NCI-H446 (cell line): ENCODE results near the gene PLA2G2D.

Source experiments
- DNase-seq, 2 experiments: peaks; one replicate each; lab custom pipeline; 2025; lab: John Stamatoyannopoulos, UW

PLA2G2D gene

DNA sequence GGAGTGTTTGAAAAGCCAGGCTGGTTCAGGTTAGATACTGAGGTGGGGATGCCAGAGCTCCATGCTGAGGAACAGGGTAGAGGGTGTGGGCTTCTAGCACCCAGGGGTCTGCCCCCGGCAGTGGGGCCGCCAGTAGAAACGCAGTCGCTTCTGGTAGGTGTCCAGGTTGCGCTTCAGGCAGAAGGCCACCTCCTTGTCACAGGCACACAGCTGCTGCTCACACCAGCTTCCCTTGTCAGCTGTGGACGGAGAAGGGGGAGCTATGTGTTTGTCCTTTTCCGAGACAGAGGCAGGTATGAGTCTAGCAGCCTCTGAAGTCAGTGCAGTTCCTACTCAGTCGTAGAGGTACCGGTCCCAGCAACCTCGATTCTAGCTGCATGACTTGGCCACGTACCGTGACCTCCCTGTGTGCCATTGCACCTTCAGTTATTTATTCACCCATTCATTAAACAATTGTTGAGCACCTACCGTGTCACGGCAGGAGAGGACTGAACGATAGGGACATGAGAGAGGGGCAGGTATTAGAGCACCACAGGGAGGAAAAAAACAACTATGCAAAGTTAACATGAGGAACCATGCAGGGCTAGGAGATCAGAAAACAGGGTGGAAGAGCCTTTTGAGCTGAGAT, 5.2 kb downstream of the PLA2G2D start:
- DNase-seq = no peak

DNA sequence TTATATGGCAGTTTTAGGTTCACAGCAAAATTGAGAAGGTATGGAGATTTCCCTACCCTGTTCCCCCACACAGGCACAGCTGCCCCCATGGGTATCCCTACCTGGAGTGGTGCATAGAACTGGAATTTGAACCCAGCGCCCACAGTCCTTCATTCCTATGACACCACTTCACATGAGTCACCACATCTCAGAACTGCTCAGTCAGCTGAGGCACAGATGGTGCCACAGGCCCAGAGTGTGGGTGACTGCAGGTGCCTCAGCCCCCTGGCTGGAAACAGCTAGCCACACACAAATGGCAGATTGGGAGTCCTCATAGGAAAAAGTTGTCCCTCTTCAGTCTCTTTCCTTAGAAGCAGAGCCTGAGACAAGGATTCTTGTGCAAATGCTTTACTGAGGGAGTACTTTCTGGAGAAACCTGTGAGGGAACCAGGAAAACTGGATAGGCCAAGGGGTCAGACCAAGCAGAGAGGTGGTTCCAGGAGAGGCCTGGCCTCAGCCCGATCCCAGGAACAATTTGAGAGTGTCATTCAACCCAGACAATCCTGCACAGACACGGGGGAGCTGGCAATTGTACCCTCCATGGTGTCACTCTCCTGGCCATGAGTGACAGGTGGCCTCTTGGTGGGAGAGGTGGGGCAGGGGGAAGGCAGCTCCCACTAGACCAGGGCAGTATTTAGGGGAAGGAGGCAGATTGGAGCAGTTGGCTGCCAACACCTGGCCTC, 6.9 kb downstream of the PLA2G2D start:
- DNase-seq = no peak

DNA sequence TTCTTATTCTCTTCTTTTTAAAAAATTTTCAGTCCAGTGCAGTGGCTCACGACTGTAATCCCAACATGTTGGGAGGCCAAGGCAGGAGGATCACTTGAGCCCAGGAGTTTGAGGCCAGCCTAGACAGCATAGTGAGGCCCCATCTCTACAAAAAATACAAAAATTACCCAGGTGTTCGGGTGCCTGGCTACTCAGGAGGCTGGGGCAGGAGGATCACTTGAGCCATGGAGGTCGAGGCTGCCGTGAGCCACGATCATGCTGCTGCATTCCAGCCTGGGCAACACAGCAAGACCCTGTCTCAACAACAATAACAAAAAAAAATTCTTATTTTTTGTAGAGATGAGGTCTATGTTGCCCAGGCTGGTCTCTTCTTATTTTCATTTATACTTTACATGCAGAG, 7.9 kb downstream of the PLA2G2D start:
- DNase-seq = no peak

DNA sequence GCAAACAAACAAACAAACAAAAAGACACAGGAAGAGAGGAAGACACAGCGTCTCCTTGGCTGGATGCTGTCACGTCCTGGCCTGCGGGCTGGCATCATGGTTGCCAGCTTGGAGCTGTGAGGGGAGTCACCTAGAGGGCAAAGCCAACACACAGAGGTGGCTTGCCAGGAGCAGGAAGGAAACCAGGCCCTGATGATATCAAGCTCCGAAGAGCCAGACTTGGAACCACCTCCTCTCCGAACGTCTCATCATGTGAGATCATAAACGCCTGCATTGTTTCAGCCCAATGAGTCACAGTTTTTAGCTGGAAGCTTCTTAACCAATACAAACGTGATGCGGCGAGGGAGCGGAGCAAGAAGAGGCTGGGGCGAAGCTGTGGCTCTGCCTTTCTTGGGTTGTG, 8.7 kb downstream of the PLA2G2D start:
- DNase-seq = no peak

DNA sequence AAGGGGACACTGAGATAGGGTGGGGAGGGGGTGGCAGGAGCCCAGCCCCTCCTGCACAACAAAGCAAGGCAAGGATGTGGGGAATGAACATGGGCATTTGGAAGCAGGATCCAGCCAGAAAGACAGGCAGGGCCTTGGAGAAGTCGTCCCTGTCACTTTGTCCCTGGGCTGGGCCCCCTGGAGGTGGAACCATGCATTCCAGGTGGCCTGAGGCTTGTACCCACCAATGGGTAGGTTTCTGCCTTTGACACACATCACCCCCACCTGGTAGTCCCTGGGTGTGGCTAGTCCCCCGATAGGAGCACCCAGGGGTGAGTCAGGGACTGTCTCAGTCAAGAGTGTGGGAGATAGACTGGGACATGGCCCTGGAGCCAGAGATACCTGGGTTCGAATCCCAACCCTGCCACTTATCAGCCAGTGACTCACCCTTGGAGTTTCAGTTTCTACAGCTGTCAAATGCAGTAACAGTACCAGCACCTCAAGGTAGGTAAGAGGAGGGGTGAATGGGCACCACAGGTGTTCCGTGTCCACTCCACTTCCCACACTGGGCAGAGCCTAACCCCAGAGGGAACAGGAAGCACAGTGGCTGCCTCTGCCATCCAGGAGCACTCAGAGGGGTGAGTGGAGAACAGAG, 10.0 kb downstream of the PLA2G2D start:
- no peak for DNase-seq

DNA sequence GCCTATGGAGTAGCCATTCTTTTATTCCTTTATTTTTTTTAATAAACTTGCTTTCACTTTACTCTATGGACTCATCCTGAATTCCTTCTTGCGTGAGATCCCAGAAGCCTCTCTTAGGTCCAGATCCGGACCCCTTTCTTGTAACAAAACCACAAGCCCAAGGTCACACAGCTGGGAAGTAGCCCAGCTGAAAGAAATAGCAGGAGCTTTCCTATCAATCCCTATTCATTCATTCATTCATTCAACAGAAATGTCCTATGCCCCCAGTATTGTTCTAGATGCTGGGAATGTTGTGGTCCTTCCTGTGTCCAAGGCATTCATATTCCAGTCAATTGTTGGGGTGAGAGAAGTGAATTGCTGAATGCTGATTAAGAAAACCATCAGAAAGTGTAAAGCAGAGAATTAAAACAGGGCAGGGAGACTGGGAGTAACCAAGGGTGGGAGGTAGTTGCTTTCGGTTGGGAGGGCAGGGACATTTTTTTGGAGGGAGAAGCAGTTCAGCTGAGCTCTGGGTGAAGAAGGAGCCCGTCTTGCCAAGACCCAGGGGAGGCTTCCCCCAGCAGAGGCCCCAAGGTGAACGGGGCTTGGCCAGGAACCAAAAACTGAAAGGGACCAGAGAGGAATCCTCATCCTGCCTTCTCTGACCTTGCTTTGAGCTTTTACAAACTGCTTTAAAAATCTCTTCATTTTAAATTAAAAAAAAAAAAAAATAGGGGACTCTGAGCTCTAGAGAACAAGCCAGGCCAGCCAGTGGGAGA, 10.8 kb downstream of the PLA2G2D start:
- no peak for DNase-seq

DNA sequence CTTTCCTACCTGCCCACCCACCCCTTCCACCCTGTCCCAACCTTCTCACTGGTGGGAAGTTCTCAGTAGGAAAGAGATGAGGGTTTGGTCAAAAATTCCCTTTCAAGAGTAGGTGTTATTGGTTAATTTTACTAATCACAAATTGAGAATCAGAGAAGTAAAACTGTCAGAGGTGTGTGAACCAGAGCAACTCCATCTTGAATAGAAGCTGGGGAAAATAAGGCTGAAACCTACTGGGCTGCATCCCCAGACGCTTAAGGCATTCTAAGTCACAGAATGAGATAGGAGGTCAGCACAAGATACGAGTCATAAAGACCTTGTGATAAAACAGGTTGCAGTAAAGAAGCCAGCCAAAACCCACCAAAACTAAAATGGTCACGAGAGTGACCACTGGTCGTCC, 11.5 kb downstream of the PLA2G2D start:
- DNase-seq = no peak

DNA sequence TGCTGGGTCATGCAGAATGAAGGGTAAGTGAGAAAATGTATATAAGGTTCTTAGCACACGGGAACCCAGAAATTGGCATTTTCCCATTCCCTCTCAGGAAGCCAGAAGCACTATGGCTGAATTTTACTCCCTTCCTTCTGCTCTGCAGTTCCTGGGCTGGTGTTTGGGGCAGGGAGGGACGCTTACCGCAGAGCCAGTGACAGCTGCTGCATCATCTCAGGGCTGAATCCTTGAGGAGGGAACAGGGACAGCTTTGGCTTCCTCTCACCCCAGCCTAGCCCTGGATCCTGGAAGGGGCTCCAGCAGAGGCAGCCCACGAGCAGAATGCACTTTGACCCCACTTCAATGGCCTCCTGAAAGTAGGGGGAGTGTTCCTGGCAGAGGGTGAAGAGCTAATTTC, 12.0 kb downstream of the PLA2G2D start:
- no peak for DNase-seq

DNA sequence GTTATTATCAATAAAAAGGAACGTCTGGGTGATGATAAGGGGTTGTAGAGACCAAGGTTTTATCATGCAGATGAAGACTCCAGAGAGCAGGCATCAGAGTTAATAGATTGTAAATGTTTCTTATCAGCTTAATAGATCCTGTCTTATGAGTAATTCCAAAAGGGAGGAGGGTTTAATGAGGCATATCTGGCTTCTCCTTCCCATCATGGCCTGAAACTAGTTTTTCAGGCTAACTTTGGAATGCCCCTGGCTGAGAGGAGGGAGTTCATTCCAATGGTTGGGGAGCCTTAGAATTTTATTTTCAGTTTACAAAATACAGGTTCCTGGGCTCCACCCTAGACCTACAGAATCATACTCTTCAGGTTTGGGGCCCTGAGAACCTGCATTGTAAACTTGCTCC, 13.5 kb downstream of the PLA2G2D start:
- DNase-seq = no peak

DNA sequence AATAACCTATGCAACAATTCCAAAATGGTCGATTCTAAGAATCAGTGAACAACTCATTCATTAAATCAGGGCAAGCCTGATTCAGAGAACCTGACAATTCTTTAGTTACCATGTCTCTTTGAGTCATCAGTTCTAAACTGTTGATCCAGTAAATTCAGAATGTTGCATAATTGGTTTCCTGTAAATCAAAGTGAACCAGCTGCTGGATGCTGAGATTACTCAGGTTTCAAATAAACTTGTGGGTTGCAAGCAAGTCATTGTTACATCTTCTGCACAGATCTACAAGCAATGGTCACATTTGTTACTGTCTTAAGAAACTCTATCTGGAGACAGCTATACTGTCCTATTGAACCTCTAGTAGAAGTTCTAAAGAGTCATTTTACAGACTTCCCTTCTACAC, 16.5 kb downstream of the PLA2G2D start:
- no peak for DNase-seq

DNA sequence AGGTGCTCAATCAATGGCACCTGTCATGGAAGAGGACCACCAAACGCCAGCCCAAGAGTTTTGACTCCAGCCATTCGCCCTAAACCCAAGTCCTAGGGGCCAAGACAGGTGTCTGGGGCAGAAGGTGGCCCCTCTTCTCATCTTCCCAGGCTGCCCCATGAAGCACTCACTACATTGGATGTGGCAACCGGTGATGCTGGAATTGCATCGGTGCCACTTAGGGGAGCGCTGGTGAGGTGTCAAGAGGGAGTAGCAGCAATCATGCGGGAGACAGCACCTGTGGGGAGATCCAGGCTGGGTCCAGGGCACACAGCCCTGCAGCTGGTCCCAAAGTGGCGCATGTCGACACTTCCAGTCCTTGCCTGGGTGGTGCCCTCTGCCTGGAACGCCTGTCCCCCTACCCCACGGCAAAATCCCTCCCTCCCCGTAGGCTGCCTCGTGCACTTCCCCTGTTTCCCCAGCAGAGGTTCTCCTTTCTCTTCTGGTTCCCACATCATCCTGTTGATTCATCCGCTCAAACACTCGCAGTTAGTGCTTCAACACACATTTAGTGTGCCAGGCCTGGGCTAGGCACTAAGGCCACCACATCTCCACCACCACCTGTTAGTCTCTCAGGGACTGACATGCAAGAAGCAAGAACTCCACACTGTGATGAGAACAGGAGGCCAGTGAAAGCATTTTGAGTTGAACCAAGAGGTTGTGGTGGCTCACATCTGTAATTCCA, 18.5 kb downstream of the PLA2G2D start:
- peak in 1 of 2 experiments; percentile 21 for DNase-seq

DNA sequence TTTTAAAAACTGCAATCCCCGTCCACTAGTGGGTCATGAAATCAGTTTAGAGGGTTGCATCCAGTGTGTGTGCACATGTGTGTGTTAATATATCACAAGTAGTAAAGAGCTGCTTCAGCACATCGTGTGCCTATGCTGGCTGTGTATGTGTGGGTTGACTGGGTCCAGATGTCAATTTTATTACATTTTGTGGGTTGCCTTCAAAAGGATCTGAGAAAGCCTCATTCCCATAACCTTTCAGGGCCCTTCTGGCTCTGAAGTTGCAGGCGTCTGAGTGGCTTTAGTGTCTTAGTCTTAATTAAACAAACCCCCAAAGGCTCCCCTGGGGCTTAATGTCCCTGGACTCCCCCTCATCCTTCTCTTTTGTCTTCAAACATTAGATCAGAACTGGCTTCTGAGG, 19.8 kb downstream of the PLA2G2D start:
- no peak for DNase-seq

DNA sequence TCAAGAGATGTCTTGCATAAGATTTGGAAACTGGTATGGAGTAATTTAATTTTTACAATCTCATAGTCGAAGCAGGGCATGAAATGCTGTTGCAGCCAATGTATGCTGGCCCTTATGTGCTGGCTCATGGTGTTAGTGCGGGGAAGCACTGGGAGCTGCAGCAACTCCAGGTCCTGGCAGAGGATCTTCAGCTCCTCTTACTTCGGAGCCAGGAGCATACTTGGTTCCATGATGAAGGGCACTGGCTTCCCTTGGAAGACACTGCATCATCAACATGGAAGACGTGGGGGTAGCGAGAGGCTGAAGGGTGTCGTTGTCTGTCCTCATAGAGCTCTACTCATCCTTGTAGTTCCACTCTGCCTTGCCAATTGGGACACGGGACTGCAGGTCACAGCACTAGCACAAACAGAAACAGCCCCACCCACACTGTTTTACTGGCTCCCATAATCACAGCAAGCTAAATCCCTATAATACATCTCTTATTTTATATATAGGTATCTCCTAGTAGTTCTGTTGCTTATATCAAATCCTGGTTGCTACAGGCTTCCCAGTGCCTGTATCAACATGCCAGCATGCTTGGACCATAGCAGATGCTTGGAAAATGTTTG, 22.4 kb downstream of the PLA2G2D start:
- DNase-seq = no peak

DNA sequence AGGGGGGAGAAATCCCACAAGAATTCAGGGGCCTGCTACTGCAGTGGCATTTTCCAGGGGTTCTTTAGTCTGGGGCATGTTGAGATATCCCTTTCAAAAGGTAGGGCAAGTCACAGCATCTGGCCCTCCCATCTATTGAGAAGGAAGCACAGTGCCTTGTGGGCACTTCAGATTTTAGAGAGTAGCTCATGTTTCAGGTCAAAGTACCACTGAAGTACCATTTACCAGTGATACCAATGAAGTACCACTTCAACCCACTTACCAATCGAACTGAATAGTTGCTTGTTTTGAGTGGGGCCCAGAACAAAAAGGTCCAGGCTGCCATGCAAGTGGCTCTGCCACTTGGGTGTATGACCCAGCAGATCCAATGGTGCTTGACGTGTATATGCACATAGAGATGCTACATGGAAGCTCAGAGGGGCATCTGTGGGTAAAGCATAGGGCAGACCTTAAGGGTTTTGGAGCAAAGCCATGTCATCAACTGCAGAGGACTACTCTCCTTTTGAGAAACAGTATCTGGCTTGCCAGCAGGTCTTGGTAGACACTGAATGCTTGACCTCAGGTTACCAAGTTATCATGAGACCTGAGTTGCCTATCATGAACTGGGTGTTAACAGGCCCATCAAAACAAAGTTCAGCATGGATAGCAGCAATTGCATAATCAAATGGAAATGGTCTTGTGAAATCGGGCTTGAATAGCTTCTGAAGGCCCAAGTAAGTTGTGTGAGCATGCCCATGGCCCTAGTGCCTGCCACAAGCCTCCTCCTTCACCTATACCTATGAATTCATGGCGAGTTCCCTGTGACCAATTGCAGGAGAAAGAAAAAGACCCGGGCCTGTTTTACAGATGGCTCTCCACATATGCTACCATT, 23.5 kb downstream of the PLA2G2D start:
- no peak for DNase-seq

DNA sequence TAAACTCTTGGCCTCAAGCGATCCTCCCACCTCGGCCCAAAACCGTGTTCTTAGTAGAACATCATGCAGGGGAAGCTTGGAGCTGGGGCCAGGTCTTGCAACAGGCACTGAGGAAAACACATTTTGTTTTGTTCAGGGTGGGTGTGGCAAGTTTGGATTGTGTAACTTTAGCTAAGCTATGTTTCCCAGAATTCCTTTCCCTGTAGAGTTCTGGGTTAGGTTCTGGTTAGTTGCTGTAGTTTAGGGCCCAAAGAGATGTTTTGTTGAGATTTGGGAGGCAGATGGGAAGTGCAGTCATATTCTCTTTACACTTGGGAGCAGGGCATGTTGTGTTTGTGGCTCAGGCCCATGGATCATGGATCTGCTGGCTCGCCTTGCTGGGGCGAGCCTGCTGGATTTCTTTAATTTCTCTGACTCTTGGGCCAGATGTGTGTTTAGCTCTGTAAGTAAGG, 25.4 kb downstream of the PLA2G2D start:
- no peak for DNase-seq

DNA sequence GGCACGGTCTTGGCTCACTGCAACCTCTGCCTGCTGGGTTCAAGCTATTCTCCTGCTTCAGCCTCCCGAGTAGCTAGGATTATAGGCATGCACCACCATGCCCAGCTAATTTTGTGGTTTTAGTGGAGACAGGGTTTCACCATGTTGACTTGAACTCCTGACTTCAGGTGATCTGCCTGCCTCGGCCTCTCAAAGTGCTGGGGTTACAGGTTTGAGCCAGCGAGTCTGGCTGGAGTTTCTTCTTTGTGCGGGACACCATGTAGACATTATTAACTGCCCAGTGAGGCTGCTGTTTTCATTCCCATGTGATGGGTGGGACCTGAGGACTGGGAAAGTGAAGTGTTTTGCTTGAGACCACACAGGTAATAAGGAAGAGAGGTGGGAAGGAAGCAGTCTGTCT, 26.0 kb downstream of the PLA2G2D start:
- DNase-seq = no peak

DNA sequence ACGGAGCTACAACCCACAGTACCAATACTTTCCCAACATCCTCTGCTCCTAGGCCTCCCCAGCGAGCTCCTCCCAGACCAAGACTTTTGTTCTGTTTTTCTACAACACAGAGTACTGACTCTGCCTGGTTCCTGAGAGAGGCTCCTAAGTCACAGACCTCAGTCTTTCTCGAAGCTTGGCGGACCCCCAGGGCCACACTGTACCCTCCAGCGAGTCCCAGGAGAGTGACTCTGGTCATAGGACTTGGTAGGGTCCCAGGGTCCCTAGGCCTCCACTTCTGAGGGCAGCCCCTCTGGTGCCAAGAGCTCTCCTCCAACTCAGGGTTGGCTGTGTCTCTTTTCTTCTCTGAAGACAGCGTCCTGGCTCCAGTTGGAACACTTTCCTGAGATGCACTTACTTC, 28.7 kb downstream of the PLA2G2D start:
- DNase-seq = no peak

DNA sequence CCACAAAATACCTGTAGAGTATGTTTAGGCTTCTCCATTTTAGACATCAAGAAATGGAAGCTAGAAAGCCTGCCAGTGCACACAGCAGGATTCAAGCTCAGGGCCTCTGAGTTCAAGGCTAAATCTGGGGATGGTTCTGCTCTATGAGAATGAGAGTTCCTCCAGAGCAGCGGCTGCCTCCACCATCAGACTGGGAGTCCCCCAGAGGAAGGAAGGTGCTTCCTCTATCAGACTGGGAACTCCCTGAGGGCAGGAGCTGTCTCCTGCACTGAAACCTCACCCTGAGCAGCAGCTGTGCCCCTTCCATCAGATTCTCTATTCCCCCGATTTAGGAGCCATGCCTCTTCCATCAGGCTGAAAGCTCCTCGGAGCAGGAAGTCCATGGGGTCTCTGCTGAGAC, 29.2 kb downstream of the PLA2G2D start:
- DNase-seq = no peak

DNA sequence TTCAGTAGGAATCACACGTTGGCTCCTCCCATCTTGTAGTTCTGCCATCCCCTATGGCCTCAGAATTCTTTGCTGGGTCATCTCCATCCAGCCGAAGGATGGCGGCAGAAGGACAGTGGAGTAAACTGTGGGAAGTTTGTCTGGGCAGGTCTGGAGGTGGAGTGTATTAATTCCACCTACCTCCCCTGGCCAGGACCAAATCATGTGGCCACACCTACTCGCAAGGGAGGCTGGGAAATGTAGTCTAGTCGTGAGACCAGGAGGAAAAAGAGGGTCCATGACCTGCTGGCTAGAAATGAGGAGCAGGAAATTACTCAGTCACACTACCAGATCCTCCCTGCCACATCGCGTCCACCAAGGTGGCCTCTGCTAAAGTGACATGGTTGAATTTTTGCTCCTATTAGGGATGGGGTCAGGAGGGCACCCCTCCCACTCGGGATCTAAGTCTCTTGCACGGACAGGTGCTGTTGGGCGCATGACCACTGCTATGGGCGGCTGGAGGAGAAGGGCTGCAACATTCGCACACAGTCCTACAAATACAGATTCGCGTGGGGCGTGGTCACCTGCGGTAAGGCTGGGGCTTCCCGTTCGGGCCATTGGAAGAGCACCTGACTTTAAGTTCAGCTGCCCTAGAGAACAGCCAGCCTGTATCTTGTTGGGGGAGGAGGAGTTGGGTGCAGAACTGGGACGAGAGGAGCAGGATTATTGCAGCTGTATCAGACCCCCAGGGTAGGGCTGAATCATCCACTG, 29.8 kb downstream of the PLA2G2D start:
- DNase-seq = no peak

DNA sequence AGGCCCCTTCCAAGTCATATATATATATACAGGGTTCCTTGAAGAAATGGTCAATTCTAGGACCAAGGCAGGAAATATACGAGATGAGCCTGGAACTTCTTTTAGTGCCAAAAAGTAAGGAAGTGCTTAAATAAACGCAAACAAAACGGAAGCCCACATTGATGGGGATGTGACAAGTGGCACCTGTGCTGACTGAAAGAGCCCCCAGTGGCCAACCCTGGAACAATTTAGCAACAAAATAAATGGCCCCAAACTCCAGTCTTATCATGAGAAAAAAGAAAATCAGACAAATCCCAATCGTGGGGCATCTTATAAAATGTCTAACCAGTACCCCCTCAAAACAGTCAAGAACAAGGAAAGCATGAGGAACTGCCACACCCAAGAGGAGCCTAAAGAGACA, 31.7 kb downstream of the PLA2G2D start:
- no peak for DNase-seq
